GM20000 (cell line): ENCODE measurements around the gene SHC1.

ENCODE experiments used
- DNase-seq: peaks from one replicate; pipeline ENCODE4 v3.0.0; 2012; ENCODE audit warnings: low spot score
- TF ChIP-seq, protein P1 (sequence below): IDR thresholded peaks from 2 replicates; pipeline ENCODE4 v1.5.1; 2012; ENCODE audit warnings: mild to moderate bottlenecking, control low read depth; ENCODE audit errors: extremely low read depth, missing control alignments

The SHC1 gene

DNA sequence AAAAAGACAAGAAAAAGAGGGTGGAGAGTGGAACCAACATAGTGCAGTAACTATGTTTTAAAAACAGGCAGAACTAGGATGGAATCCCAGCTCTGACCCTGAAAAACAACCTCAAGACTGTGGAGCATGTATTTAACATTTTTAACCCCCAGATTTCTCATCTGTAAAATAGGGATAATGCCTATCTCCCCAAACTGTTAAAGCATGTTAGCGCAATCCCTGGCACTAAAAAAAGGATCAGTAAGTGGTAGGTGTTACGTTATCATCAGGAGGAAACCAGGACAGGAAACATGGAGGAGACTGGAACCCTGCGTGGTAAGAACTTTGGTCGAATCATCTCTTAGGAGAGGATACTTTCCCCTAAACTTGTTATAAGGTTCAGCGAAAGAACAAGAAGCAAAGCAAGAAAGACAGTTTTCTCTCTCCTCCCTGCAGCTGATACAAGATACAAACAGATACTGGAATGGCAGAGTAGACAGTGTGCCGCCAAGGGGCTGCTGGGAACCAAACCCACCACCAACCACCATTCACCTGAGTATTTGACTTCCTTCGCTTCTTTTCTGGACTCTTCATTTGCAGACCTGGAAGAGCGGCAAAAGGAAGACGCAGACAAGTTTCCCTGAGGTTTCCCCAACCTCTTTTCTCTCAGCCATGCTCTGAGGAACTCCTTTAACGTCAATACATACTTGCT is 10.0 kb downstream of the SHC1 start:
- peak; percentile 28 for DNase-seq
- TF ChIP-seq, protein P1, sequence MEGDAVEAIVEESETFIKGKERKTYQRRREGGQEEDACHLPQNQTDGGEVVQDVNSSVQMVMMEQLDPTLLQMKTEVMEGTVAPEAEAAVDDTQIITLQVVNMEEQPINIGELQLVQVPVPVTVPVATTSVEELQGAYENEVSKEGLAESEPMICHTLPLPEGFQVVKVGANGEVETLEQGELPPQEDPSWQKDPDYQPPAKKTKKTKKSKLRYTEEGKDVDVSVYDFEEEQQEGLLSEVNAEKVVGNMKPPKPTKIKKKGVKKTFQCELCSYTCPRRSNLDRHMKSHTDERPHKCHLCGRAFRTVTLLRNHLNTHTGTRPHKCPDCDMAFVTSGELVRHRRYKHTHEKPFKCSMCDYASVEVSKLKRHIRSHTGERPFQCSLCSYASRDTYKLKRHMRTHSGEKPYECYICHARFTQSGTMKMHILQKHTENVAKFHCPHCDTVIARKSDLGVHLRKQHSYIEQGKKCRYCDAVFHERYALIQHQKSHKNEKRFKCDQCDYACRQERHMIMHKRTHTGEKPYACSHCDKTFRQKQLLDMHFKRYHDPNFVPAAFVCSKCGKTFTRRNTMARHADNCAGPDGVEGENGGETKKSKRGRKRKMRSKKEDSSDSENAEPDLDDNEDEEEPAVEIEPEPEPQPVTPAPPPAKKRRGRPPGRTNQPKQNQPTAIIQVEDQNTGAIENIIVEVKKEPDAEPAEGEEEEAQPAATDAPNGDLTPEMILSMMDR = no peak

DNA sequence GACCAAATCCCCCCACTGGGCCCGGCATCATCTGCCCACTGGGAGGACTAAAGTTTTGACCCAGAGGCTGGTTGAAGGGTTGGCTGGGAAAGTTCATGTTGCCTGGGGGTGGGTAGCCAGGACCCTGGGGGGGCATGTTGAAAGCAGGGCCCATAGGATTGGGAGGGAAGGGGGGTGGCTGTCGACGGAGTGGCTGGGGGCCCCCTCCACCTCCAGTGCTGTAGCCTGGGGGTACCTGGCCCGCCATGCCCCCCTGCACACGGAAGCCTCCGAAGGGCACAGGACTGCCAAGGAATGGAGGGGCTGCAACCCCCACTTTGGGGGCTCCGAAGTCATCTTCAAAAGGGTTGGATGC is 11.1 kb downstream of the SHC1 start:
- no peak for DNase-seq

DNA sequence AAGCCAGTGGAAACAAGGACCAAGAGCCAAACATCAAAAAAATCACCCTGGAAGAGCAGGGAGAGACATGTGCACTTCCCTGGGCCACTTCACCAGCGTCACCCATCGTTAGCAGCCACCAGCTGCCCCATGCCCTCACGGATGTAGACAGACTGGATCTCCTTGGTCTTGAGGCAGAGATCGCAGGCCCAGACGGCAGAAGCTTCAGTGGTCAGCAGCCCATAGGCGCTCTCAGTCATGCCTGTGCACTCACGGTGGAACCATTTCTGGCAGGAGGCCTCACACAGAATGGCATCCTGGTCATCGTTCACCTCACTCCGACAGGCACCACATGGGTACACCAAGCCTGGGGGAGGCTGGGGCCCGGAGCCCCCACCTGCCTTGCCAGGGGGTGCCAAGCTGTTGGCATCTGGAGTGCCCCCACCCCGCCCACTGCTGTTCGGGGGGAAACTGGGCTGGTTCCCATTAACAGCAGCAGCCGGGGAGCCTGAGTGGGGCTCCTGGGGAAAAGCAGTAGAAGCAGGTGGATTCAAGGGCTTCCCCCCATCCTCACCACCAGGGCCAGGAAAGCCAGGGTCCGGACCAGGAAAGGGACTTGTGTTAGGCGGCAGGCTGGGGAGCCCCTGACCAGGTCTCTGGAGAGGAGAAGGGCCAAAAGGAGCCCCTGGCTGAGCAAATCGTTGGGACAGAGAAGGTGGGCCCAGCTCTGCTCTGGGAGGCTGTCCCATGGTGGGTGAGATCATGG is 11.7 kb downstream of the SHC1 start:
- TF ChIP-seq, protein P1 = no peak
- DNase-seq = no peak

More for the DNA sequence above, 11.1 kb downstream of the SHC1 start:
- TF ChIP-seq, protein P1 = no peak

DNA sequence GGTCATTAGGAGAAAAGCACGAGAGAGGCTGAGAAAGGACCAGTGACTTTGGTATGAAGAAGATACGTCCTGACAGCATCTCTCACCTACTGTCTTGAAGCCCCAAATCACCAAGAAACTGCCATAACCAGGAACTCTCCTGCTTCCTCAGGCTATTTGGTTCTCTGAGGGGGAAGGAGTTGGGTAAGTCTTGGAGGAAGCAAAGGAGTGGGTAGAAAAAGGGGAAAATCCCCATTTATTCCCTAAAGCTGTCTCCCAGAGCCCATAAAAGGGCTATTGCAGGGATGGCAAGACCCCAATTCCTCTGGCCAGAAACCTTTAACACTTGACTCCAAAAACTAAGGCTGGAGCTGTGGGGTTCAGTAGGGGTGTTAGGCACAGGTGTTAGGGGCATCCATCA is 12.5 kb downstream of the SHC1 start:
- no peak for DNase-seq
- TF ChIP-seq, protein P1 = no peak

DNA sequence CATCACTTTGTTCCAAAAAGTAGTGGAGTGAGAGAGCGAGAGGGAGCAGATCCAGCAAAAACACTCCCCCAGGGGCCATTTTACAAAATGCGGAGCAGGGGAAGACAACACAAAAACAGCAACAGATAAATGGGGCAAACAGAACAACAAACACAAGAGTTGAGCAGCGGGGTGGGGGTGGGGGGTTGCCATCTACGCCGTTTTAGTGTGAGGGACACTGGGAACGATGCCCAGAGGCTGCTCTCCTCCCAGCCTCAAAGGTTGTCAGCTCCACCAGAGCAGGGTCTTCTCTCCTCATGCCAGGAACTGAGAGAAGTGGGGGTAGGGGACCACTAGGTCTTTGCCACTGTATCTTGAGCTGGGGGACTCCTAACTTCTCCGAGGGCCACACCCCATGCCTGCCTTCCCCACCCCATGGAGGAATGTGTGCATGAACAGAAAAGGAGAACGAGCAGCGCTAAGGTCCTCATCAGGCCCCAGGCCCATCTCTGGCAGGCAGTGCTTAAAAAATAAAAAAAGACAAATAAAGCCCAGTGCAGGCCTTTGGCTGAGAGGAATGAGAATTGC is 13.4 kb downstream of the SHC1 start:
- DNase-seq = no peak
- TF ChIP-seq, protein P1 = no peak

DNA sequence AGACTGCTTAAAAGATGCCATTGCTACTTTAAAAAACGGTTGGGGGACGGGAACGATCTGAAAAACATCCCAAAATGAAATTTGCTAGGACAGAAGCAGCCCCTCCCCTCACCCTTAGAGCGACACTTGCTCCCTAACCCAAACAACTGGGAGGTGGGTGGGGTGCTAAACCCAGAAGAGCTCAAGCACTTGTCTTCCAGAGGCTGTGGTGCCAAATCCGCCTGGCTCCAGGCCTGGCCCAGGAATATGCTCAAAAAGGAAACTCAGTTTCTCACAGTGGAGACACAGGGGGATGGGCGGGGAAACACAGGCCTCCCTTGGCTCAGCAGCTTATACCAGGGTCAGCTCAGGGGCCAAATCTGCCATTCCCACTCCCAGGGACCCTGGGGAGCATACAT is 14.0 kb downstream of the SHC1 start:
- DNase-seq = no peak
- TF ChIP-seq, protein P1 = no peak
